GM19025 (cell line): ENCODE measurements around the gene CASP3.
"Not testable (repeated sequence)": the region's sequence is repeated elsewhere in the genome, so short reads cannot be mapped to it uniquely, and the experiment has no call there.

Experiments used
- ATAC-seq: cut with Tn5 transposase; IDR thresholded peaks from one replicate; pipeline ENCODE4 v1.9.1; 2021; ENCODE audit warnings: mild to moderate bottlenecking, low read depth, moderate library complexity; ENCODE audit not compliant: unreplicated experiment

The CASP3 gene

DNA sequence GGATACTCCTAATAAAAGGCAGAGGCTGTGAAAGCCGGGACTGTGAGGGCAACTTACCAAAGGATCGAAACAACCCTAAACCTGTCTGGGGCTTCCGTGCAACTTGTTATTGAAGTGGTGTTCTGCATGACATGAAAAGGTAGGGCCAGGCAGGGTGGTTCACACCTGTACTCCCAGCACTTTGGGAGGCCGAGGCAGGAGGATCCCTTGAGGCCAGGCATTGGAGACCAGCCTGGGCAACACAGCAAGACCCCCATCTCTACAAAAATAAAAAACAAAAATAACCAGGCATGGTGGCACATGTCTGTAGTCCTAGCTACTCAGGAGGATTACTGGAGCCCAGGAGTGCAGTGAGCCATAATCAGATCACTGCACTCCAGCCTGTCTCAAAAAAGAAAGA is 12.3 kb downstream of the CASP3 start:
- ATAC-seq, result no peak

DNA sequence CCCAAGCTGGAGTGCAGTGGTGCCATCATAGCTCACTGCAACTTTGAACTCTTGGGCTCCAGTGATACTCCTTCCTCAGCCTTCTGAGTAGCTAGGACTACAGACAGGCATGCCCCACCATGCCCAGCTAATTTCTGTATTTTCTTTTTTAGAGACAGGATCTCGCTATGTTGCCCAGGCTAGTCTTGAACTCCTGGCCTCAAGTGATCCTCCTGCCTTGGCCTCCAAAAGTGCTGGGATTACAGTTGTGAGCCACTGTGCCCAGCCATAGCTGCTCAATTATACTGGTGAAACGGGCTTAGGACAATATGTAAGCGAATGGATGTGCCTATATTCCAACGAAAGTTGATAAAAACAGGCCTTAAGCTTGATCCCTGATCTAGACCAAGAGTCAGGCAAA is 13.1 kb downstream of the CASP3 start:
- ATAC-seq, result no peak

DNA sequence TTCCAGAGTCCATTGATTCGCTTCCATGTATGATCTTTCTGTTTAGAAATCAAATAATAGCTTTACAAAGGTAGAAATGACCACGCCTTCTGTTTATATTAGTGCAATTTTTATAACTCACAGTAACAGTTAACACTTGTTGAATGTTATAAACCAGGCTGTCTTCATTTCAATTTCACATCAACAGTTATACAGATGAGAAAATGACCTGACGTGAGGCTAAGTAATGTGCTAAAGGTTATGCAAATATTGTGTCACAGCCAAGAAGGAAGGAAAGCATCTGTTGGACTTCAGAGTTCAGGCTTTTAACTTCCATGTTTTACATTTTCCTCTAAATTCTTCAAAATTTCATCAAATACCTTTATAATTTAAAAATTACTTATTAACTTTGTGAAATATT is 13.9 kb downstream of the CASP3 start:
- no peak for ATAC-seq

DNA sequence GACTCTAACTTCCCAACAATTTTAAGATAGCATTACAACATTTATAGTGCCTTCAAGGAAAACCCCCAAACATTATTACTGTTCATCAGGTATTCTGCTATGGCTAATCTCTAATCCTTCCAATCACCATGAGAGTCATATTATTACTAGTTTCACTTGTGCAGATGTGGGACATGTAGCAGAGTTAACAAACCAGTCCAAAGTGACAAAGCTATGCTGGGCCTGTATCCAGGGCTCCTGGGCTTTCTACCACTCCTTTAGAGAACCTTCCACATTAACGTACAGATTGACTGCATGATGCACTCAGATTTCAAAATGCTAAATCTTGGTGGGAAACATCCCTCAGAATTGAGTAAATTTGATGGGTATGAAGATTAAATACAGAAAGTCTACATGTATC is 16.4 kb downstream of the CASP3 start:
- ATAC-seq, result no peak

DNA sequence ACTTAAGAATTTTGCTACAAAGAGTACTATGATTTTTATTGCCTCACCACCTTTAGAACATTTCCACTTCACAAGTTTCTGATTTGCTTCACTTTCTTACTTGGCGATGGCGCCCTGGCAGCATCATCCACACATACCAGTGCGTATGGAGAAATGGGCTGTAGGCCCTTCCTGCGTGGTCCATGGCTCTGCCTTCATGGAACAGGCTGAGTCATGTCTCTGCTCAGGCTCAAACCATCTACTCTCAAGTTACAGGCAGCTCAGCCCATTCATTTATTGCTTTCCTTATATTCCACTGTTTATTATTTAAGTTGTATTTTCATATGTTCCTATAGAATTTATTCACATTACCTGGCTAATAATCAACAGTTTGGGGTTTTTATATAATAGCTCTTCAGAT is 21.1 kb downstream of the CASP3 start:
- ATAC-seq, result no peak

DNA sequence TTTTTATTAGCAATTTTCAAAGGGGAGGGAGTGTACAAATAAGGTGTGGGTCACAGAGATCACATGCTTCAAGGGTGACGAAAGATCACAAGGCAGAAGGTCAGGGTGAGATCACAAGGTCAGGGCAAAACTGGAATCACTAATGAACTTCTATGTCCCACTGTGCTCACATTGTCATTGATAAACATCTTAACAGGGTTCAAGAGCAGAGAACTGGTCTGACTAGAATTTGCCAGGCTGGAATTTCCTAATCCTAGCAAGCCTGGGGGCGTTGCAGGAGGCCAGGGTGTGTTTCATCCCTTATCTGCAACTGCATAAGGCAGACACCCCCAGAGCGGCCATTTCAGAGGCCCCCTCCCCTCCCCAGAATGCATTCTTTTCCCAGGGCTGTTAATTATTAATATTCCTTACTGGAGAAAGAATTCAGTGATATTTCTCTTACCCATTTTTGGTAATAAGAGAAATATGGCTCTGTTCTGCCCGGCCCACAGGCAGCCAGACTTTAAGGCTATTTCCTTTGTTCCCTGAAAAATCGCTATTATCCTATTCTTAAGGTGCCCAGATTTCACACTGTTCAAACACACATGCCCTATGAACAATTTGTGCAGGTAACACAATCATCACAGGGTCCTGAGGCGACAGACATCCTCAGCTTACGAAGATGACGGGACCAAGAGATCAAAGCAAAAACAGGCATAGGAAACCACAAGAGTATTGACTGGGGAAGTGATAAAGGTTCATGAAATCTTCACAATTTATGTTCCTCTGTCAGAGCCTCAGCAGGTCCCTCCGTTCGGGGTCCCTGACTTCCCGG is 23.3 kb downstream of the CASP3 start:
- not testable (repeated sequence) for ATAC-seq

DNA sequence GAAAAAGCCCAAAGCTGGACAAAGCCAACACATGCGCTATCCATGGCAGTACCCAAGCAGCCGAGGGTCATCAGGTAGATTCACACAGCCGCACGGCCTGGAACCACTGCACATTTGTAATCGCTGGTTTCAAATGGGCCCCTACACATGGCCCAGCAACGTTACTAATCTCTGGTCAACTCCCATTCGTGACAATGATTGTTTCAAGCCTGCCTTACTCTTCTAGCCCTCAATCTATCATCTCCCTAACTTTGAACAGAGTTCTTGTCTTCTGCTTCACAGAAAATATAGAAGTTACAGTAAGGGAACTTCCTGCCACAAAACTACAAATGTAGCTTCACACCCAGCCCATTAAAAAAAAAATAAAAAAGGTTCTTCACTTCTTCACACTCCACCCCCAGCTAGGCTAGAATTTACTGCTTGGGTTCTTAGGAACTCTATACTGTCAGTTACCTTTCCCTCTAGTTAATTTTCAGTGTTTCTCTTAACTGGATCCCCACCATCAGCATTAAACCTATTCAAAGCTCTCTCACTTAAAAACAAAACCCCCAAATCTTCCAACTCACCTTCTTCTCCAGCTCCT is 24.2 kb downstream of the CASP3 start:
- no peak for ATAC-seq

DNA sequence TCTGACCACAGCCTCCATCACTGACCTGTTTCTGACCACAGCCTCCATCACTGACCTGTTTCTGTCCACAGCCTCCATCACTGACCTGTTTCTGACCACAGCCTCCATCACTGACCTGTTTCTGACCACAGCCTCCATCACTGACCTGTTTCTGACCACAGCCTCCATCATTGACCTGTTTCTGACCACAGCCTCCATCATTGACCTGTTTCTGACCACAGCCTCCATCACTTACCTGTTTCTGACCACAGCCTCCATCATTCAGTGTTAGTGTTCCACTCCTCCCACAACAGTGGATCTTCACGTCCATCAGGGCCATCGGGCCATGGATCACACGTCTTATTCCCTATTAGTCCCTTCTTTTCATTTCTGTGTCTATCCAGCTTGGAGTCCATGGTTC is 24.7 kb downstream of the CASP3 start:
- ATAC-seq, result not testable (repeated sequence)

DNA sequence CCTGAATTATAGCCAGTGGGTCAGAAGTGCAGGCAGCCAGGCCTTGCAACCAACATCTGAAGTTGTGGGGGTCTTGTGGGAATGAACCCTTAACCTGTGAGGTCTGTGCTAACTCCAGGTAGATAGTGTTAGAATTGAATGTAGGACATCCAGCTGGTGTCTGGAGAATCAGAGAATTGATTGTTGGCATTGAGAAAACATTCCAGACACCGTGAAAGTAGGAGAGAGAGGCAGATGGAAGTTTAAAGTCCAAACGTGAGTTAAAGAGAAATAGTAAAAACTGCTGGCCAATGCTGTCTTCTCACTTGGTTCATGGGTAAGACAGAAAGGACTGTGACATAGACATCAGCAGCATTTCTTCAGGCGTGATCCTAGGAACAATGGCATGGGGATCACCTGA is 27.7 kb downstream of the CASP3 start:
- ATAC-seq, result no peak

DNA sequence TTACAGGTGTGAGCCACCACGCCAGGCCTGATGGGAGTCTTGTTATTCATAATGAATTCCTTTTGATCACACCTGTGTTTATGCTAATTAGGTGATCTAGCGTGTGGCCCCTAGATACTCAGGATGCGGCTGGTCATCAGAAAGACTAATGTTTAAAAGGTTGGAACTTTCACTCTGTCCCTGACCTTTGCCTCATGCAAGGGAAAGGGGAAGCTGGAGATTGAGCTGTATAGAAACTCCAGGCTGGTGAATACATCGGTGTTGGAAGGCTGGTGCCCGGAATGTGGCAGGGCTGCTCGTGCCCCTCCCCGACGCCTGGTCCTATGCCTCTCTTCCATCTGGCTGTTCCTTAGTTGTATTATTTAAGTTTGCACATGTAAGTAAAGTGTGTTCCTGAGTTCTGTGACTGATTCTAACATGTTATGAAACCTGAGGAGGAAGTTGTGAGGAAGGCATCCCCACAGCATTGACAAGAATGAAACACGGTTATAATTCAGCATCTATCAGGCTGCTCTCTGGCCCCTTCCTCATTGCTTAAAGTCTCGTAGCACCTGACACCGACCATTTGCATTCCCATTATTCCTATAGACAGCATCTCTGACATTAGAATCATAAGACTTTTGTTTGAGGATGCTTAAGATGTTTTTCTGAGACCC is 28.9 kb downstream of the CASP3 start:
- no peak for ATAC-seq

DNA sequence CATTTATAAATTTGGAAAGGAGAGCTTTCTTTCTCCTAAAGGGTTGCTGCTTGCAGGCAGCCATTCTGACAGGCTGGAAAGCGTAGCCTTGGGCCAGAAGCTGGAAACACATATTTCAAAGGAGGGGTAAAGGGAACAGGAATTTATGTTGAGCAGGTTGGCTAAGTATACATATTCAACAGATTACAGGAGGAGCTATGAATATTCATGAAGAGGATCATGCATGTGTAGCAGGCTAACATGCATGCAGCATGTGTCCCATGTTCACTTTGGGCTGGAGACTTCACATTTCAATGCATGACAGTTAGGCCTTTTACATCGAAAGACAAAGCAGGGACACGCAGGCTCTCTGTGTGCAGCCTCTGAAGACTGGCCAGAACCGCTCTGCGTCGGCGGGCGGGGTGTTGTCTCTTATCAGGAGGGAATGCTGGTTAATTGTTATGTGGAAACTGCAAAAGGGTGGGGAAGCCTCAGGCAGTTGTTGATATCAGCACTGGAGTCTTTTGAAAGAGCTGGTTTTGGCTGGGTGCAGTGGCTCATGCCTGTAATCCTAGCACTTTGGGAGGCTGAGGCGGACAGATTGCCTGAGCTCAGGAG is 31.5 kb downstream of the CASP3 start:
- ATAC-seq, result no peak

DNA sequence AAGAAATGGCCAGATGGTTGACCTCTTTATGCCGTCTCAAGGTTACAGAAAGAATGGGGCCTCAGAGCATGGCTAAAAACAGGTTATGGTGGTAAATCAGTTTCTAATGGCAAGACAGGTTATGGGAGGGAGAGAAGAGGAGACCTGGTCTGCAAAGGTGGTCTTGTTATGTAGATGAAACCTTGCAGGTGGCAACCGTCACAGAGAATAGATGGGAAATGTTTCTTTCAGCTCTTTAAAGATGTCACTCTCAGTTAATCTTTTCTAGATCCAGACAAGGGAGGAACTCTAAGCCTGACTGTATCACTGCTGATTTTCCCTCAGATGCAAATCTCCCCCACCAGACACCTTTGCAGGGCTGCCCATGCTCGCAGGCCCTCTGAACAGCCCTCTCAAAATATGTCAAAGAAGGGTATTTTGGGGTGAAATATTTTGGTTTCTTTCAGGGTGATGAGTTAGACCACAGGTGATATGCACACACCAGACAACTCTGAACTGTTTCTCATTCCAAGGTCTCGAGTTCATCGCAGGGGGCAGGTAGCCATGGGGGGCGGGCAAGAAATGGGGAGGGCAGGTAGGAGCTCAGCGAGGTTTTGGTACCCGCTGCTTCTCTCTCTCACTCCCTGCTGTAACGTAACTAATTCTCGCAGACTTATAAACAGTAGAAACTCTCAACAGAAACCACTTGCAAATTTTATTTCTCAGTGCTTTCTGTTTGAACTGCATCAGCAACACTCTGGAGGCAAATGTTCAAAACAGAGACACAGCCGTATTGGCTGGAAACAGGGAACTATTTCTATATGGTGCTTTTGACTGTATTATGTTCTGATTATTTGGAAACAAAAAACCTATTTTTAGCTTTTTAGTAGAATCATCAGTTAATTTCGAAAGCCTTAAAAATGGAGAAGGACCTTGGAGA is 32.4 kb downstream of the CASP3 start:
- peak; percentile 85 for ATAC-seq

DNA sequence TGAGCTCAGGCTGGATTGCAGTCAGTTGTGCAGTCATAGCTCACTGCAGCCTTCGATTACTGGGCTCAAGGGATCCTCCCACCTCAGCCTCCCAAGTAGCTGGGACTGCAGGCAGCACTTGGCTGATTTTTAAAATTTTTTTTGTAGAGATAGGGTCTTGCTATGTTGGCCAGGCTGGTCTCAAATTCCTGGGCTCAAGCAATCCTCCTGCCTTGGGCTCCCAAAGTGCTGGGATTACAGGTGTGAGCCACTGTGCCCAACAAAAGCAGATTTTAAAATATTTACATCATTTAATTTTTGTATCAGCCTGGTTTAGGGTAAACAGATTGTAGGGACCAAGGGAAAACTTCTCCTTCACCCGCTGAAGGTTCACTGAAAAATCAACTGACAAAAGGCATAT is 33.1 kb downstream of the CASP3 start:
- ATAC-seq, result not testable (repeated sequence)

DNA sequence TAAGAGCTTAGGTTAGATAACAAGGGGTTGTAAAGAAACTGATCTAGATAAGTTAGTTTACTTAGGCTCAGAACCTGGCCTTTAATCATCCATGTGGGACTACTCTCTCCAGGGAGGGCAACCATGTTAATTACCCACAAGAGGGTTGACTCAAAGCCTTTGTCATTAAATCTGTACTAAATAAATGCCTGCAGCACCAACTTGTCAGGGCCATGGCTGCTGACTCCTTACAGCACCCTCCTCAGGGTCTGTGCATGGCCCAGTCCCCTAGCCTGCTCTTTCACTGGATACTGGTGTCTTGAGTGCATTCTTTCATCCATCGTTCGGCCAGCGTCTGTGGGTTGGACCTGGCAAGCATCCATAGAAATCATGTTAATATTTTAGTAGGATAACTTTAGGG is 34.7 kb downstream of the CASP3 start:
- no peak for ATAC-seq

DNA sequence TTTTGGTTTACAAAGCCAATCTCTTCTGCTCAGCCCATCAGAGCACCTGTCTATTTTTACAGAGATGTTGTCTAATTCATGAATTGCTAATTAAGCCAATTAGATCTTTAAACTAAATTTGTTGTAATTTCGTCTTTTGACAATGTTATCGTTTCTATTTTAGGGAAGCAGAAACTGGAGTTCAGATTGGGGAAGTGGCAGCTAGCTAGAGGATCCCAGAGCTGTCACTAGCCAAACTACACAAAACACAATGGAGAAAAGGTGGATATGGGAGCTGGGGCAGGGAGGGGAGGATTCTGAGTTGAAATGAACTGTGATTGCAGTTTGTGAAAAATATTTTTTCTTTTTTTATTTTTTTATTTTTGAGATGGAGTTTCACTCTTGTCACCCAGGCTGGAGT is 35.8 kb downstream of the CASP3 start:
- no peak for ATAC-seq

DNA sequence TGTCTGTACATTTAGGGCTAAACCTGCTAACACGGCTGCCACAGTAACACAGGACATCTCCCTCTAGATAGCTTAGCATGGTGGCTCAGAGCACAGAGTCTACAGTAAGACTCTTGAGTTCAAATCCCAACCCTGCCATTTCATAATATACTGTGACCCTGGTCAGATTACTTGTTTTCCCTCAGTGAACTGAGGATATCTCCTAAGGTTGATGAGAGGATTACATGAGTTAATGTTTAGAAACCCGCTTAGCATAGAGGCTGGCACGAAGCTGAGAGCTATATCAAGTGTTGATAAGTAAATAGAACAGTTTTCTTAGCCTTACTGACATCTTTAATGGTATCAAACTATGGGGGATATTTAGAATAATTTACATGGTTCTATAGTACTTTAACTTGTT is 37.2 kb downstream of the CASP3 start:
- ATAC-seq, result no peak

DNA sequence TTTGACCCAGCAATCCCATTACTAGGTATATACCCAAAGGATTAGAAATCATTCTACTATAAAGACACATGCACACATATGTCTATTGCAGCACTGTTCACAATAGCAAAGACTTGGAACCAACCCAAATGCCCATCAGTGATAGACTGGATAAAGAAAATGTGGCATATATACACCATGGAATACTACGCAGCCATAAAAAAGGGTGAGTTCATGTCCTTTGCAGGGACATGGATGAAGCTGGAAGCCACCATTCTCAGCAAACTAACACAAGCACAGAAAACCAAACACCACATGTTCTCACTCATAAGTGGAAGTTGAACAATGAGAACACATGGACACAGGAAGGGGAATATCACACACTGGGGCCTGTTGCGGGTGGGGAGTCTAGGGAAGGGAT is 41.8 kb downstream of the CASP3 start:
- not testable (repeated sequence) for ATAC-seq

DNA sequence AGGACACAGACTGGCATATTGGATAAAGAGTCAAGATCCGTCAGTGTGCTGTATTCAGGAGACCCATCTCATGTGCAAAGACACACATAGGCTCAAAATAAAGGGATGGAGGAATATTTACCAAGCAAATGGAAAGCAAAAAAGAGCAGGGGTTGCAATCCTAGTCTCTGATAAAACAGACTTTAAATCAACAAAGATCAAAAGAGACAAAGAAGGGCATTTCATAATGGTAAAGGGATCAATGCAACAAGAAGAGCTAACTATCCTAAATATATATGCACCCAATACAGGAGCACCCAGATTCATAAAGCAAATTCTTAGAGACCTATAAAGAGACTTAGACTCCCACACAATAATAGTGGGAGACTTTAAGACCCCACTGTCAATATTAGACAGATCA is 46.4 kb downstream of the CASP3 start:
- not testable (repeated sequence) for ATAC-seq

DNA sequence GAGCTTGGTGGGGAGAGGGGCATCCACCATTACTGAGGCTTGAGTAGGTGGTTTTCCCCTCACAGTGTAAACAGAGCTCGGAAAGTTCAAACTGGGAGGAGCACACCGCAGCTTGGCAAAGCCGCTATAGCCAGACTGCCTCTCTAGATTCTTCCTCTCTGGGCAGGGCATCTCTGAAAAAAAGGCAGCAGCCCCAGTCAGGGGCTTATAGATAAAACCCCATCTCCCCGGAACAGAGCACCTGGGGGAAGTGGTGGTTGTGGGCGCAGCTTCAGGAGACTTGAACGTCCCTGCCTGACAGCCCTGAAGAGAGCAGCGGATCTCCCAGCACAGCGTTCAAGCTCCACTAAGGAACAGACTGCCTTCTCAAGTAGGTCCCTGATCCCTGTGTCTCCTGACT is 48.3 kb downstream of the CASP3 start:
- ATAC-seq, result not testable (repeated sequence)

DNA sequence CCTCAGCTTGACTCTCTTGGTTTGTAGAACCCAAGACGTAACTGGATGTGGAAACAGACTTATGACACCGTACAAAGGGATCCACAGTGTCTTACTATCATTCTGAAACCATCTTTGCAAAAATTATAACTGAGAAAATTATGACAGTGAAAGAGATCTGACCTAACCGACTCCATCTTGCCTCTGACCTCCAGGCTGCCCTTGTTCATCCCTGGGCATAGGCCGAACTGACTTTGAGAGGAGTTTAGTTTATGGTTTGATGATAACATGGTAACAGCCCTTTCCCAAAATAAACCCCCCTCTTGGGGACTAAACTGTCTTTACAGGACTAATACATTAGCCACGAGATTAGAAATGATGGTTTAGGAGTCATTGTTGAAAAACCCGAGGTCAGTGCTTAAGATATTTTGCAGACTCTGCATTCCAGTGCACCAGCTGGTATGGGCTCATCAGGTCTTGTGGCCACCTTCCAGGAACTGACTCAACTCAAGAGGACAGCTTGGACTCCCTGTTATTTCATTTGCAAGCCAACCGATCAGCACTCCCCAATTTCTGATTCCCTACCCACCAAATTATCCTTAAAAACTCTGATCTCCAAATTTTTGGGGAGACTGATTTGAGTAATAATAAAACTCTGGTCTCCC is 49.6 kb downstream of the CASP3 start:
- no peak for ATAC-seq
